GM12878 (cell line): Measurements from ENCODE around the gene DCST1. TPM values are rescaled to one million over a fixed set of nuclear protein-coding genes. Genes with fewer than 3 reads are reported as not detected.

Source experiments
- ATAC-seq: fragments of 200-7000 bp; cut with Tn5 transposase; 3 replicates; pipeline ENCODE4 v1.9.1; 2020; ENCODE audit warnings: mild to moderate bottlenecking, moderate library complexity
- BruUV-seq: library from RNA; stranded (reverse); fragments of 400-500 nt; replicated peaks from 2 replicates; lab custom pipeline; 2021; lab: Mats Ljungman, UMichigan
- CTCF ChIA-PET: fragments of 300-600 bp; sonication (Branson Sonifier 250); formaldehyde crosslinking; extraction: SDS; loops from one replicate; lab custom pipeline; 2021; ENCODE audit warnings: inconsistent platforms; lab: Yijun Ruan, JAX
- POLR2A ChIA-PET: fragments of 350-600 bp; formaldehyde crosslinking; extraction: SDS; loops from one replicate; lab custom pipeline; 2021; ENCODE audit warnings: inconsistent platforms; lab: Charles Lee
- RAD21 ChIA-PET: fragments of 300-600 bp; sonication (Branson Sonifier 250); formaldehyde crosslinking; loops from one replicate; lab custom pipeline; 2023; ENCODE audit warnings: antibody characterized with exemption; ENCODE audit not compliant: unreplicated experiment; lab: Charles Lee
- SMC1A ChIA-PET: fragments of 300-600 bp; sonication (Branson Sonifier 250); formaldehyde crosslinking; loops from one replicate; lab custom pipeline; 2023; ENCODE audit not compliant: unreplicated experiment, uncharacterized antibody; lab: Charles Lee
- DNase-seq: peaks from one replicate; pipeline ENCODE4 v3.0.0-alpha.2; 2011; ENCODE audit warnings: low read depth, low spot score
- FAIRE-seq: peaks from 3 replicates; lab custom pipeline; 2011; peaks lifted over from hg19 to GRCh38; lab: Jason Lieb, UNC
- H2AFZ ChIP-seq: 2 replicates; pipeline ENCODE4 v1.6.0; 2011; ENCODE audit warnings: low read depth, low read length, control low read depth; ENCODE audit not compliant: control insufficient read depth
- H3K27ac ChIP-seq: 2 replicates; pipeline ENCODE4 v1.5.1; 2011; ENCODE audit warnings: control low read depth; ENCODE audit not compliant: control insufficient read depth, insufficient read depth
- H3K27me3 ChIP-seq, 2 experiments: replicated peaks in 1 of 2; 2 replicates each; pipeline versions ENCODE4 v1.6.0 to v1.6.1; 2011; ENCODE audit warnings: low read length in 1 of 2; ENCODE audit not compliant: control insufficient read depth in 2 of 2, insufficient read depth in 2 of 2
- H3K36me3 ChIP-seq, 2 experiments: 2 replicates each; pipeline ENCODE4 v1.5.1; 2011; ENCODE audit warnings: low read length in 1 of 2; ENCODE audit not compliant: control insufficient read depth in 2 of 2, insufficient read depth in 2 of 2
- H3K4me1 ChIP-seq: 2 replicates; pipeline ENCODE4 v1.6.1; 2011; ENCODE audit warnings: mild to moderate bottlenecking, low read length, moderate library complexity, mixed read lengths; ENCODE audit not compliant: control insufficient read depth, insufficient read depth
- H3K4me2 ChIP-seq: 2 replicates; pipeline ENCODE4 v1.6.0; 2011; ENCODE audit warnings: control low read depth; ENCODE audit not compliant: control insufficient read depth, insufficient read depth
- H3K4me3 ChIP-seq: fragments of 200-600 bp; sonication (generic); 2 replicates; pipeline ENCODE4 v1.5.1; 2016
- H3K79me2 ChIP-seq: 2 replicates; pipeline ENCODE4 v1.6.0; 2011; ENCODE audit warnings: low read length; ENCODE audit not compliant: control insufficient read depth, insufficient read depth
- H3K9ac ChIP-seq: 2 replicates; pipeline ENCODE4 v1.8.0; 2011; ENCODE audit warnings: low read length, control low read depth, mixed read lengths; ENCODE audit not compliant: control insufficient read depth, insufficient read depth
- H3K9me3 ChIP-seq: replicated peaks from 3 replicates; pipeline ENCODE4 v1.5.1; 2011; ENCODE audit warnings: mild to moderate bottlenecking, low read length; ENCODE audit not compliant: control insufficient read depth, insufficient read depth
- H4K20me1 ChIP-seq: 2 replicates; pipeline ENCODE4 v1.6.0; 2011; ENCODE audit not compliant: control insufficient read depth, insufficient read depth
- ATF7 ChIP-seq: fragments of 450-650 bp; IDR thresholded peaks from 2 replicates; pipeline ENCODE4 v1.6.1; 2016; ENCODE audit warnings: low read depth, mild to moderate bottlenecking
- BACH1 ChIP-seq: fragments of 450-650 bp; IDR thresholded peaks from 2 replicates; pipeline ENCODE4 v1.6.1; 2017; ENCODE audit warnings: mild to moderate bottlenecking, borderline replicate concordance
- CEBPB ChIP-seq, 2 experiments: fragments of 150-350 bp in 1 of 2; IDR thresholded peaks; 2 replicates each; pipeline ENCODE4 v1.6.1; 2012 to 2014; ENCODE audit warnings: low read depth in 2 of 2, low read length in 2 of 2, borderline replicate concordance in 1 of 2, inconsistent platforms in 1 of 2
- CHD2 ChIP-seq: IDR thresholded peaks from 2 replicates; pipeline ENCODE4 v1.6.1; 2011; ENCODE audit warnings: low read depth, low read length, improper control_type of control experiment, borderline replicate concordance
- CREM ChIP-seq: IDR thresholded peaks from 2 replicates; pipeline ENCODE4 v1.6.1; 2014; ENCODE audit warnings: antibody characterized with exemption, low read depth
- DPF2 ChIP-seq: fragments of 450-650 bp; IDR thresholded peaks from 2 replicates; pipeline ENCODE4 v1.6.1; 2017; ENCODE audit warnings: mild to moderate bottlenecking
- FOS ChIP-seq: IDR thresholded peaks from 3 replicates; pipeline ENCODE4 v1.6.1; 2011; ENCODE audit warnings: borderline replicate concordance; ENCODE audit not compliant: insufficient read length; ENCODE audit errors: extremely low read depth
- GABPA ChIP-seq: IDR thresholded peaks from 2 replicates; pipeline ENCODE4 v1.6.1; 2014; ENCODE audit warnings: antibody characterized with exemption, low read depth, mild to moderate bottlenecking, inconsistent platforms
- GATAD2B ChIP-seq: fragments of 450-650 bp; conservative IDR thresholded peaks from 2 replicates; pipeline ENCODE4 v1.6.1; 2017; ENCODE audit warnings: low read depth, mild to moderate bottlenecking, moderate library complexity
- IKZF1 ChIP-seq: fragments of 450-650 bp; conservative IDR thresholded peaks from 2 replicates; pipeline ENCODE4 v1.6.1; 2017; ENCODE audit warnings: antibody characterized with exemption, mild to moderate bottlenecking
- NFIC ChIP-seq: IDR thresholded peaks from 2 replicates; pipeline ENCODE4 v1.6.1; 2012; ENCODE audit warnings: low read depth, mild to moderate bottlenecking, inconsistent platforms, low read length, moderate library complexity
- NR2F1 ChIP-seq: fragments of 450-650 bp; conservative IDR thresholded peaks from 2 replicates; pipeline ENCODE4 v1.6.1; 2017; ENCODE audit warnings: mild to moderate bottlenecking
- RB1 ChIP-seq: fragments of 450-650 bp; formaldehyde crosslinking; IDR thresholded peaks from 2 replicates; pipeline ENCODE4 v1.6.1; 2017; ENCODE audit warnings: mild to moderate bottlenecking, borderline replicate concordance
- RELA ChIP-seq: fragments of 450-650 bp; IDR thresholded peaks from 2 replicates; pipeline ENCODE4 v1.8.0; 2014; ENCODE audit warnings: borderline replicate concordance; ENCODE audit not compliant: partially characterized antibody
- SMAD5 ChIP-seq: IDR thresholded peaks from 2 replicates; pipeline ENCODE4 v1.6.1; 2016; ENCODE audit warnings: antibody characterized with exemption, low read depth
- STAT3 ChIP-seq: IDR thresholded peaks from 2 replicates; pipeline ENCODE4 v1.6.1; 2011; ENCODE audit warnings: low read depth, low read length, improper control_type of control experiment
- WGBS: methylation state at CpG from one replicate; pipeline ENCODE4 v1.1.6; 2016; ENCODE audit warnings: low lambda C conversion rate; ENCODE audit not compliant: insufficient replicate concordance, insufficient coverage; ENCODE audit errors: missing lambda C conversion rate; 5-methylcytosine and 5-hydroxymethylcytosine counted together
- in situ Hi-C: fragments of 300-500 bp; cut with MboI; formaldehyde crosslinking; loops from 9 replicates; pipeline ENCODE4 v1.14.3; 2018; ENCODE audit warnings: mixed read lengths
- intact Hi-C: fragments of 100-400 bp; cut with micrococcal nuclease; formaldehyde crosslinking; loops from one replicate; pipeline ENCODE4 v1.14.2; 2022; ENCODE audit not compliant: unreplicated experiment
- polyA plus RNA-seq, 11 experiments: library from polyadenylated mRNA; depleted of rRNA in 4 of 11; unstranded in 6 of 11; stranded (reverse) in 5 of 11; fragments of >200 nt; fragmentation: Nextera tagmentation in 4 of 11; fragmentation: Illumina TruSeq in 1 of 11; extraction: Ambion mirVana in 4 of 11; extraction: Trizol in 1 of 11; gene quantifications; 1 replicate in 1 of 11; 2 replicates in 10 of 11; pipeline versions ENCODE4 v1.2.1 to v1.2.3, GENCODE V29; 2011 to 2016; ENCODE audit warnings: inconsistent platforms in 2 of 11, missing spikeins in 2 of 11, low read depth in 1 of 11
- total RNA-seq, 4 experiments: library from RNA; depleted of rRNA in 3 of 4; stranded (reverse); fragments of >200 nt in 3 of 4; fragmentation: Illumina TruSeq in 1 of 4; extraction: Trizol in 1 of 4; gene quantifications; 2 replicates each; pipeline versions ENCODE4 v1.2.1 to v1.2.3, GENCODE V29; 2013 to 2021
- TF ChIP-seq, protein P1 (sequence below): fragments of 450-650 bp; IDR thresholded peaks from 2 replicates; pipeline ENCODE4 v1.6.1; 2017; ENCODE audit warnings: mild to moderate bottlenecking
- TF ChIP-seq, protein P2 (sequence below): fragments of 150-350 bp; IDR thresholded peaks from 2 replicates; pipeline ENCODE4 v1.6.1; 2016; ENCODE audit warnings: low read depth, low read length

Gene DCST1
- total and polyA plus RNA-seq, 10 of the 15 experiments (the other 5 are each of a cell fraction or from before 2014, with no cell fraction given): not detected

DNA sequence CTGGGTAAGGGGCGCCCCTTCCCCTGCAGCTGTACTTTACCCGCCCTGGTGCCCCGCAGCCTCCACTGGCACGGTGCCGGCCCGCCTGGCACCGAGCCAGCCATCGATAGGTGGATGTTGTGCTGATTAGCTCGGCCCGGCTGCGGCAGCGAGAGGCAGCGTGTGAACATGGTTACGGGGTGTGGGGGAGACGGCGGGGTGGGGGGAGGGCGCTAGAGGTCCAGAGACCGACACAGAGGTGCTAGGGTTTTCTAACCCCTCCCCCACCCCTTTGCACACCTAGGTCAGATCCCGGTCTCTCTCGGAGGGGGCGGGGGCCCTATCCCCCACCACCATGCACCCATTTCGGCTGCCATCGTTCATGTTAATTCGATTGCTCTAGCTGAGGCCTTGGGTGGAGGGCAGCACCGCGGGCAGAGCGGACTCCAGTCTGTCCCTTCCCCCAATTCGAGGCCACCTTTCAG, 36.6 kb downstream of the DCST1 start:
- TF ChIP-seq CREM: no peak
- no peak for TF ChIP-seq GABPA
- no peak for TF ChIP-seq STAT3
- TF ChIP-seq, protein P1, sequence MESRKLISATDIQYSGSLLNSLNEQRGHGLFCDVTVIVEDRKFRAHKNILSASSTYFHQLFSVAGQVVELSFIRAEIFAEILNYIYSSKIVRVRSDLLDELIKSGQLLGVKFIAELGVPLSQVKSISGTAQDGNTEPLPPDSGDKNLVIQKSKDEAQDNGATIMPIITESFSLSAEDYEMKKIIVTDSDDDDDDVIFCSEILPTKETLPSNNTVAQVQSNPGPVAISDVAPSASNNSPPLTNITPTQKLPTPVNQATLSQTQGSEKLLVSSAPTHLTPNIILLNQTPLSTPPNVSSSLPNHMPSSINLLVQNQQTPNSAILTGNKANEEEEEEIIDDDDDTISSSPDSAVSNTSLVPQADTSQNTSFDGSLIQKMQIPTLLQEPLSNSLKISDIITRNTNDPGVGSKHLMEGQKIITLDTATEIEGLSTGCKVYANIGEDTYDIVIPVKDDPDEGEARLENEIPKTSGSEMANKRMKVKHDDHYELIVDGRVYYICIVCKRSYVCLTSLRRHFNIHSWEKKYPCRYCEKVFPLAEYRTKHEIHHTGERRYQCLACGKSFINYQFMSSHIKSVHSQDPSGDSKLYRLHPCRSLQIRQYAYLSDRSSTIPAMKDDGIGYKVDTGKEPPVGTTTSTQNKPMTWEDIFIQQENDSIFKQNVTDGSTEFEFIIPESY: no peak
- no peak for TF ChIP-seq CHD2
- TF ChIP-seq GATAD2B: no peak
- no peak for TF ChIP-seq FOS
- no peak for TF ChIP-seq ATF7
- no peak for TF ChIP-seq BACH1
- no peak for TF ChIP-seq NR2F1
- TF ChIP-seq NFIC: no peak
- TF ChIP-seq, protein P2, sequence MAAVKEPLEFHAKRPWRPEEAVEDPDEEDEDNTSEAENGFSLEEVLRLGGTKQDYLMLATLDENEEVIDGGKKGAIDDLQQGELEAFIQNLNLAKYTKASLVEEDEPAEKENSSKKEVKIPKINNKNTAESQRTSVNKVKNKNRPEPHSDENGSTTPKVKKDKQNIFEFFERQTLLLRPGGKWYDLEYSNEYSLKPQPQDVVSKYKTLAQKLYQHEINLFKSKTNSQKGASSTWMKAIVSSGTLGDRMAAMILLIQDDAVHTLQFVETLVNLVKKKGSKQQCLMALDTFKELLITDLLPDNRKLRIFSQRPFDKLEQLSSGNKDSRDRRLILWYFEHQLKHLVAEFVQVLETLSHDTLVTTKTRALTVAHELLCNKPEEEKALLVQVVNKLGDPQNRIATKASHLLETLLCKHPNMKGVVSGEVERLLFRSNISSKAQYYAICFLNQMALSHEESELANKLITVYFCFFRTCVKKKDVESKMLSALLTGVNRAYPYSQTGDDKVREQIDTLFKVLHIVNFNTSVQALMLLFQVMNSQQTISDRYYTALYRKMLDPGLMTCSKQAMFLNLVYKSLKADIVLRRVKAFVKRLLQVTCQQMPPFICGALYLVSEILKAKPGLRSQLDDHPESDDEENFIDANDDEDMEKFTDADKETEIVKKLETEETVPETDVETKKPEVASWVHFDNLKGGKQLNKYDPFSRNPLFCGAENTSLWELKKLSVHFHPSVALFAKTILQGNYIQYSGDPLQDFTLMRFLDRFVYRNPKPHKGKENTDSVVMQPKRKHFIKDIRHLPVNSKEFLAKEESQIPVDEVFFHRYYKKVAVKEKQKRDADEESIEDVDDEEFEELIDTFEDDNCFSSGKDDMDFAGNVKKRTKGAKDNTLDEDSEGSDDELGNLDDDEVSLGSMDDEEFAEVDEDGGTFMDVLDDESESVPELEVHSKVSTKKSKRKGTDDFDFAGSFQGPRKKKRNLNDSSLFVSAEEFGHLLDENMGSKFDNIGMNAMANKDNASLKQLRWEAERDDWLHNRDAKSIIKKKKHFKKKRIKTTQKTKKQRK: no peak
- TF ChIP-seq IKZF1: no peak
- TF ChIP-seq RELA: no peak
- no peak for TF ChIP-seq SMAD5
- TF ChIP-seq CEBPB (IDR thresholded peaks at IDR 0.05; ENCODE audit: borderline replicate concordance in 1 of 2, low read depth in 2 of 2, low read length in 2 of 2): no peak
- TF ChIP-seq DPF2: no peak
- TF ChIP-seq RB1: no peak
- H3K4me1 ChIP-seq: peaks cover 10% of the 10 kb centered on the region
- H3K27ac ChIP-seq: no peak overlapping the region
- H3K79me2 ChIP-seq: no peaks in the 10 kb centered on the region
- FAIRE-seq (no peak), DNase-seq (no peak), ATAC-seq (no peak)
- no TSS peak for BruUV-seq
- RAD21 ChIA-PET: interaction anchor here (1.0 kb wide), 1 partner anchor 15 kb away, joined by 4 read pairs; no protein-coding TSS in a partner anchor
- no peaks in the 10 kb centered on the region for H4K20me1 ChIP-seq
- POLR2A ChIA-PET: interaction anchor here (0.7 kb wide), 1 partner anchor 15 kb away, joined by 3 read pairs; no protein-coding TSS in a partner anchor
- H3K9me3 ChIP-seq: no peaks in the 10 kb centered on the region
- no peak overlapping the region for H2AFZ ChIP-seq
- CTCF ChIA-PET: interaction anchor here (1.3 to 3.6 kb wide), 3 partner anchors 14 to 21 kb away, joined by 4 to 23 read pairs (median 7); no protein-coding TSS in a partner anchor
- H3K9ac ChIP-seq: no peak overlapping the region
- WGBS: 78% methylated on average over 23 of the region's 28 CpGs
- peak overlapping the region; percentile 18; the same call in 1 of the 2 replicates for H3K4me3 ChIP-seq
- H3K36me3 ChIP-seq: no peaks in the 10 kb centered on the region; a peak in 2 of 4 replicates
- peak overlapping the region; percentile 64 for H3K4me2 ChIP-seq
- intact Hi-C loops (no loop called here), in situ Hi-C loops (no loop called here)
- SMC1A ChIA-PET: interaction anchor here (1.4 kb wide), 1 partner anchor 9 kb away, joined by 3 read pairs; no protein-coding TSS in a partner anchor
- no peaks in the 10 kb centered on the region for H3K27me3 ChIP-seq
